Measurements from ENCODE around the gene AGAP3. TPM values are rescaled to one million over a fixed set of nuclear protein-coding genes. Genes with fewer than 3 reads are reported as not detected.

The AGAP3 gene
- total RNA-seq, 1 experiment from 2014 or later, result 138 TPM

GRCh38 chr7:151062111-151062398 is 24.2 kb upstream of the AGAP3 start:
- POLR2A ChIA-PET, result interaction anchor here (0.9 to 8.4 kb wide), 4 partner anchors 20 to 51 kb away, joined by 3 to 151 read pairs (median 47); partner anchors contain the start of genes ABCB8, AGAP3, FASTK and TMUB1
- no TSS peak for BruUV-seq (replicated peaks)

GRCh38 chr7:151062399-151063211 is 23.7 kb upstream of the AGAP3 start:
- TF ChIP-seq CTCF (IDR thresholded peaks at IDR 0.05; ENCODE audit: unreplicated experiment), result no peak

More at GRCh38 chr7:151062111-151062398, 24.2 kb upstream of the AGAP3 start:
- CTCF ChIA-PET, result interaction anchor here (0.9 to 4.6 kb wide), 6 partner anchors 11 to 159 kb away, joined by 3 to 42 read pairs (median 6); no protein-coding TSS in a partner anchor
- no peaks in the 10 kb centered on the region for H3K9me3 Mint-ChIP-seq (ENCODE audit: unreplicated experiment)
- intact Hi-C loops (cut with micrococcal nuclease), result no loop called here
- peaks cover 33% of the 10 kb centered on the region for H3K4me1 Mint-ChIP-seq (ENCODE audit: insufficient read depth, unreplicated experiment)
- H3K27ac Mint-ChIP-seq (ENCODE audit: low read depth, unreplicated experiment), result peak overlapping the region; percentile 63
- peaks cover 42% of the 10 kb centered on the region for H3K36me3 Mint-ChIP-seq (ENCODE audit: insufficient read depth, unreplicated experiment)
- peak overlapping the region; percentile 97 for H3K4me3 Mint-ChIP-seq (ENCODE audit: unreplicated experiment)
- no peaks in the 10 kb centered on the region for H3K27me3 Mint-ChIP-seq (ENCODE audit: insufficient read depth, unreplicated experiment)
- no peak for TF ChIP-seq CTCF (IDR thresholded peaks at IDR 0.05; ENCODE audit: unreplicated experiment)
- no peak for DNase-seq (ENCODE audit: unreplicated experiment)

GRCh38 chr7:151063212-151063561 is 23.1 kb upstream of the AGAP3 start:
- DNase-seq (ENCODE audit: unreplicated experiment), result peak; percentile 75

More at GRCh38 chr7:151062399-151063211, 23.7 kb upstream of the AGAP3 start:
- H3K4me3 Mint-ChIP-seq (ENCODE audit: unreplicated experiment), result peak overlapping the region; percentile 97
- BruUV-seq (replicated peaks), result no TSS peak
- ChIA-PET CTCF (interaction anchor here (0.7 to 4.6 kb wide), 10 partner anchors 11 to 160 kb away, joined by 3 to 42 read pairs (median 3); partner anchors contain the start of genes ABCB8 and FASTK), POLR2A (interaction anchor here (0.5 to 8.4 kb wide), 11 partner anchors 10 to 50 kb away, joined by 3 to 151 read pairs (median 4); partner anchors contain the start of genes ABCB8, AGAP3, FASTK and TMUB1)
- peaks cover 28% of the 10 kb centered on the region for H3K4me1 Mint-ChIP-seq (ENCODE audit: insufficient read depth, unreplicated experiment)
- intact Hi-C loops (cut with micrococcal nuclease), result no loop called here
- H3K27me3 Mint-ChIP-seq (ENCODE audit: insufficient read depth, unreplicated experiment), result no peaks in the 10 kb centered on the region
- H3K9me3 Mint-ChIP-seq (ENCODE audit: unreplicated experiment), result no peaks in the 10 kb centered on the region
- DNase-seq (ENCODE audit: unreplicated experiment), result peak; percentile 78
- peaks cover 47% of the 10 kb centered on the region for H3K36me3 Mint-ChIP-seq (ENCODE audit: insufficient read depth, unreplicated experiment)
- H3K27ac Mint-ChIP-seq (ENCODE audit: low read depth, unreplicated experiment), result peak overlapping the region; percentile 67

More at GRCh38 chr7:151063212-151063561, 23.1 kb upstream of the AGAP3 start:
- Mint-ChIP-seq H3K27me3 (ENCODE audit: insufficient read depth, unreplicated experiment) (no peaks in the 10 kb centered on the region), H3K9me3 (ENCODE audit: unreplicated experiment) (no peaks in the 10 kb centered on the region), H3K36me3 (ENCODE audit: insufficient read depth, unreplicated experiment) (peaks cover 53% of the 10 kb centered on the region), H3K4me3 (ENCODE audit: unreplicated experiment) (peak overlapping the region; percentile 97), H3K27ac (ENCODE audit: low read depth, unreplicated experiment) (peak overlapping the region; percentile 67), H3K4me1 (ENCODE audit: insufficient read depth, unreplicated experiment) (peaks cover 28% of the 10 kb centered on the region)
- ChIA-PET POLR2A (interaction anchor here (0.5 to 8.4 kb wide), 9 partner anchors 10 to 50 kb away, joined by 3 to 151 read pairs (median 4); partner anchors contain the start of genes ABCB8, AGAP3, FASTK and TMUB1), CTCF (interaction anchor here (1.0 to 4.6 kb wide), 6 partner anchors 18 to 161 kb away, joined by 3 to 42 read pairs (median 6); partner anchors contain the start of genes ABCB8 and FASTK)
- no peak for TF ChIP-seq CTCF (IDR thresholded peaks at IDR 0.05; ENCODE audit: unreplicated experiment)
- intact Hi-C loops (cut with micrococcal nuclease), result no loop called here
- no TSS peak for BruUV-seq (replicated peaks)

Measured in MCF 10A (cell line).